ENCODE results near the gene RNF157. TPM values are rescaled to one million over a fixed set of nuclear protein-coding genes. Genes with fewer than 3 reads are reported as not detected.

Gene RNF157
- total and polyA plus RNA-seq, 9 of the 15 experiments (the other 6 are each of a cell fraction or from before 2014, with no cell fraction given): 8.1 to 31.7 (median 20.8) TPM

DNA sequence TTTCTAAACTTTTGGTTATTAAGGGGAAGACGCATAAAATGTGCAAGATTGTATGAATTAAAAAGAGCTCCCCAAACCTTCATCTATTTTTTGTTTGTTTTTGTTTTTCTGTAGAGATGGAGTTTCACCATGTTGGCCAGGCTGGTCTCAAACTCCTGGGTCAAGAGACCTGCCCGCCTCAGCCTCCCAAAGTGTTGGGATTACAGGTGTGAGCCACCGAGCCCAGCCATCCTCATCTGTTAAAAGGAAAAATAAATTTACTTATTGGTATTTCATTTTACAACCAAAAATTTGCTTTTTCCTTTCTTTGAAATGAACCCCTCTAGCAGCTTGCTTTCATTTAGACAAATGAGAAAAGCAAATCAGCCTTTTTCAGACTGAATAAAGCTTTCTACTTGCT is 23.2 kb downstream of the RNF157 start:
- no peaks in the 10 kb centered on the region for H3K9me1 ChIP-seq (ENCODE audit: control insufficient read depth, insufficient read depth, low read length)
- TF ChIP-seq, protein P1, sequence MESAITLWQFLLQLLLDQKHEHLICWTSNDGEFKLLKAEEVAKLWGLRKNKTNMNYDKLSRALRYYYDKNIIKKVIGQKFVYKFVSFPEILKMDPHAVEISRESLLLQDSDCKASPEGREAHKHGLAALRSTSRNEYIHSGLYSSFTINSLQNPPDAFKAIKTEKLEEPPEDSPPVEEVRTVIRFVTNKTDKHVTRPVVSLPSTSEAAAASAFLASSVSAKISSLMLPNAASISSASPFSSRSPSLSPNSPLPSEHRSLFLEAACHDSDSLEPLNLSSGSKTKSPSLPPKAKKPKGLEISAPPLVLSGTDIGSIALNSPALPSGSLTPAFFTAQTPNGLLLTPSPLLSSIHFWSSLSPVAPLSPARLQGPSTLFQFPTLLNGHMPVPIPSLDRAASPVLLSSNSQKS (CRISPR knock-in tag; IDR thresholded peaks at IDR 0.05): no peak
- TF ChIP-seq ESRRA (IDR thresholded peaks at IDR 0.05; ENCODE audit: borderline replicate concordance, low read depth): no peak
- TF ChIP-seq ZNF146 (CRISPR knock-in tag; IDR thresholded peaks at IDR 0.05; ENCODE audit: unreplicated experiment): no peak
- TF ChIP-seq HNRNPH1 (optimal IDR thresholded peaks at IDR 0.05; ENCODE audit: low read depth, low read length): no peak
- TF ChIP-seq RBBP5 (IDR thresholded peaks at IDR 0.05; ENCODE audit: borderline replicate concordance, insufficient read depth, low read length, poor library complexity, severe bottlenecking): no peak
- TF ChIP-seq, protein P2, sequence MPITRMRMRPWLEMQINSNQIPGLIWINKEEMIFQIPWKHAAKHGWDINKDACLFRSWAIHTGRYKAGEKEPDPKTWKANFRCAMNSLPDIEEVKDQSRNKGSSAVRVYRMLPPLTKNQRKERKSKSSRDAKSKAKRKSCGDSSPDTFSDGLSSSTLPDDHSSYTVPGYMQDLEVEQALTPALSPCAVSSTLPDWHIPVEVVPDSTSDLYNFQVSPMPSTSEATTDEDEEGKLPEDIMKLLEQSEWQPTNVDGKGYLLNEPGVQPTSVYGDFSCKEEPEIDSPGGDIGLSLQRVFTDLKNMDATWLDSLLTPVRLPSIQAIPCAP (CRISPR knock-in tag; IDR thresholded peaks at IDR 0.05; ENCODE audit: borderline replicate concordance): no peak
- TF ChIP-seq MEIS2 (IDR thresholded peaks at IDR 0.05; ENCODE audit: partially characterized antibody): no peak
- no peak for TF ChIP-seq FOXK1 (CRISPR knock-in tag; IDR thresholded peaks at IDR 0.05; ENCODE audit: borderline replicate concordance)
- no peak for TF ChIP-seq EGR1 (conservative IDR thresholded peaks at IDR 0.05)
- no peak for TF ChIP-seq ZNF316 (IDR thresholded peaks at IDR 0.05)
- TF ChIP-seq, protein P3, sequence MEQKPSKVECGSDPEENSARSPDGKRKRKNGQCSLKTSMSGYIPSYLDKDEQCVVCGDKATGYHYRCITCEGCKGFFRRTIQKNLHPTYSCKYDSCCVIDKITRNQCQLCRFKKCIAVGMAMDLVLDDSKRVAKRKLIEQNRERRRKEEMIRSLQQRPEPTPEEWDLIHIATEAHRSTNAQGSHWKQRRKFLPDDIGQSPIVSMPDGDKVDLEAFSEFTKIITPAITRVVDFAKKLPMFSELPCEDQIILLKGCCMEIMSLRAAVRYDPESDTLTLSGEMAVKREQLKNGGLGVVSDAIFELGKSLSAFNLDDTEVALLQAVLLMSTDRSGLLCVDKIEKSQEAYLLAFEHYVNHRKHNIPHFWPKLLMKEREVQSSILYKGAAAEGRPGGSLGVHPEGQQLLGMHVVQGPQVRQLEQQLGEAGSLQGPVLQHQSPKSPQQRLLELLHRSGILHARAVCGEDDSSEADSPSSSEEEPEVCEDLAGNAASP (IDR thresholded peaks at IDR 0.05): no peak
- no peak for TF ChIP-seq BHLHE40 (IDR thresholded peaks at IDR 0.05; ENCODE audit: low read length)
- no peak for TF ChIP-seq NELFE (IDR thresholded peaks at IDR 0.05; ENCODE audit: insufficient read depth, insufficient read length)
- TF ChIP-seq, protein P4, sequence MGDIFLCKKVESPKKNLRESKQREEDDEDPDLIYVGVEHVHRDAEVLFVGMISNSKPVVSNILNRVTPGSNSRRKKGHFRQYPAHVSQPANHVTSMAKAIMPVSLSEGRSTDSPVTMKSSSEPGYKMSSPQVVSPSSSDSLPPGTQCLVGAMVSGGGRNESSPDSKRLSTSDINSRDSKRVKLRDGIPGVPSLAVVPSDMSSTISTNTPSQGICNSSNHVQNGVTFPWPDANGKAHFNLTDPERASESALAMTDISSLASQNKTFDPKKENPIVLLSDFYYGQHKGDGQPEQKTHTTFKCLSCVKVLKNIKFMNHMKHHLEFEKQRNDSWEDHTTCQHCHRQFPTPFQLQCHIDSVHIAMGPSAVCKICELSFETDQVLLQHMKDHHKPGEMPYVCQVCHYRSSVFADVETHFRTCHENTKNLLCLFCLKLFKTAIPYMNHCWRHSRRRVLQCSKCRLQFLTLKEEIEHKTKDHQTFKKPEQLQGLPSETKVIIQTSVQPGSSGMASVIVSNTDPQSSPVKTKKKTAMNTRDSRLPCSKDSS (IDR thresholded peaks at IDR 0.05; ENCODE audit: low read depth, partially characterized antibody): no peak
- TF ChIP-seq, protein P5, sequence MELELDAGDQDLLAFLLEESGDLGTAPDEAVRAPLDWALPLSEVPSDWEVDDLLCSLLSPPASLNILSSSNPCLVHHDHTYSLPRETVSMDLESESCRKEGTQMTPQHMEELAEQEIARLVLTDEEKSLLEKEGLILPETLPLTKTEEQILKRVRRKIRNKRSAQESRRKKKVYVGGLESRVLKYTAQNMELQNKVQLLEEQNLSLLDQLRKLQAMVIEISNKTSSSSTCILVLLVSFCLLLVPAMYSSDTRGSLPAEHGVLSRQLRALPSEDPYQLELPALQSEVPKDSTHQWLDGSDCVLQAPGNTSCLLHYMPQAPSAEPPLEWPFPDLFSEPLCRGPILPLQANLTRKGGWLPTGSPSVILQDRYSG (tag; conservative IDR thresholded peaks at IDR 0.05; ENCODE audit: low read depth): no peak
- TF ChIP-seq ZNF551 (CRISPR knock-in tag; IDR thresholded peaks at IDR 0.05): no peak

More for the DNA sequence above, 23.2 kb downstream of the RNF157 start:
- no peaks in the 10 kb centered on the region for H4K20me1 ChIP-seq (replicated peaks; ENCODE audit: control insufficient read depth, insufficient read depth, low read length)
- H3K27ac ChIP-seq (ENCODE audit: extremely low read depth, low read depth, low read length): peak overlapping the region; percentile 54
- peak overlapping the region; percentile 53; the same call in 1 of the 2 replicates for H3K4me2 ChIP-seq (ENCODE audit: insufficient read depth, low read length)
- no peak overlapping the region for H3K4me3 ChIP-seq
- intact Hi-C loops (cut with micrococcal nuclease): no loop called here
- H3K36me3 ChIP-seq (ENCODE audit: control insufficient read depth, insufficient read depth, low read length): peaks cover 2% of the 10 kb centered on the region; the same call in 1 of the 3 replicates
- no TSS peak for BruUV-seq (replicated peaks)
- no peaks in the 10 kb centered on the region for H3K27me3 ChIP-seq (ENCODE audit: control insufficient read depth in 2 of 2, insufficient read depth in 2 of 2, low read length in 2 of 2)
- ChIA-PET POLR2A (interaction anchor here (0.7 to 2.8 kb wide), 9 partner anchors 9 to 54 kb away, joined by 3 to 15 read pairs (median 3); no protein-coding TSS in a partner anchor), CTCF (ENCODE audit: low intra/inter-chr PET ratio) (no interaction called here)
- no peak for FAIRE-seq
- H3K4me1 ChIP-seq (replicated peaks in 1 of 2; ENCODE audit: control insufficient read depth in 2 of 2, insufficient read depth in 2 of 2, low read length in 2 of 2): peaks cover 4 to 22% of the 10 kb centered on the region in 2 experiments; a peak in 4 of 5 replicates
- H3K9ac ChIP-seq (ENCODE audit: insufficient read depth in 1 of 2, low read depth in 2 of 2, low read length in 2 of 2): peak overlapping the region in 1 of 2 experiments; percentile 39; a peak in 1 of 4 replicates
- in situ Hi-C loops (cut with MboI): no loop called here
- H3K9me3 ChIP-seq (replicated peaks; ENCODE audit: control insufficient read depth, insufficient read depth, low read depth, low read length): no peaks in the 10 kb centered on the region
- no peak for ATAC-seq
- 91% methylated on average over 3 of the region's 3 CpGs for WGBS (ENCODE audit: insufficient coverage, low coverage, missing lambda C conversion rate)
- H3K79me2 ChIP-seq (ENCODE audit: control insufficient read depth, insufficient read depth, low read length): peaks cover 59% of the 10 kb centered on the region
- peak overlapping the region; percentile 63 for H2AFZ ChIP-seq (ENCODE audit: low read depth, low read length)
- no peak for DNase-seq (ENCODE audit: extremely low read depth in 1 of 4, low spot score in 3 of 4)
